ENCODE results near the gene IL17D. TPM values are rescaled to one million over a fixed set of nuclear protein-coding genes. Genes with fewer than 3 reads are reported as not detected.

Gene IL17D
- total and polyA plus RNA-seq, 4 donors, result 0.65 to 1.5 (median 0.97) TPM

- TF ChIP-seq, protein P1, sequence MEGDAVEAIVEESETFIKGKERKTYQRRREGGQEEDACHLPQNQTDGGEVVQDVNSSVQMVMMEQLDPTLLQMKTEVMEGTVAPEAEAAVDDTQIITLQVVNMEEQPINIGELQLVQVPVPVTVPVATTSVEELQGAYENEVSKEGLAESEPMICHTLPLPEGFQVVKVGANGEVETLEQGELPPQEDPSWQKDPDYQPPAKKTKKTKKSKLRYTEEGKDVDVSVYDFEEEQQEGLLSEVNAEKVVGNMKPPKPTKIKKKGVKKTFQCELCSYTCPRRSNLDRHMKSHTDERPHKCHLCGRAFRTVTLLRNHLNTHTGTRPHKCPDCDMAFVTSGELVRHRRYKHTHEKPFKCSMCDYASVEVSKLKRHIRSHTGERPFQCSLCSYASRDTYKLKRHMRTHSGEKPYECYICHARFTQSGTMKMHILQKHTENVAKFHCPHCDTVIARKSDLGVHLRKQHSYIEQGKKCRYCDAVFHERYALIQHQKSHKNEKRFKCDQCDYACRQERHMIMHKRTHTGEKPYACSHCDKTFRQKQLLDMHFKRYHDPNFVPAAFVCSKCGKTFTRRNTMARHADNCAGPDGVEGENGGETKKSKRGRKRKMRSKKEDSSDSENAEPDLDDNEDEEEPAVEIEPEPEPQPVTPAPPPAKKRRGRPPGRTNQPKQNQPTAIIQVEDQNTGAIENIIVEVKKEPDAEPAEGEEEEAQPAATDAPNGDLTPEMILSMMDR (IDR thresholded peaks at IDR 0.05; ENCODE audit: control extremely low read depth, extremely low read depth), result no peak
- no peak for ATAC-seq (ENCODE audit: insufficient read depth, low FRiP score)
- Histone ChIP-seq H3K9me3 (ENCODE audit: control insufficient read depth in 4 of 4, insufficient read depth in 3 of 4, low read length in 3 of 4) (peaks cover 0 to 14% (median 6%) of the 10 kb centered on the region in 4 donors), H3K27ac (ENCODE audit: low read depth in 1 of 2, low read length in 1 of 2) (no peak overlapping the region), H3K4me1 (ENCODE audit: control insufficient read depth in 5 of 5, insufficient read depth in 5 of 5, low read length in 5 of 5) (no peaks in the 10 kb centered on the region), H3K27me3 (ENCODE audit: control insufficient read depth in 3 of 3, insufficient read depth in 3 of 3, low read length in 2 of 3) (no peaks in the 10 kb centered on the region), H3K9ac (ENCODE audit: insufficient read depth in 1 of 2, low read length in 2 of 2) (no peak overlapping the region), H3K4me3 (no peak overlapping the region), H3K36me3 (ENCODE audit: control insufficient read depth in 4 of 4, insufficient read depth in 4 of 4, low read length in 4 of 4) (peaks cover 0 to 7% (median 2%) of the 10 kb centered on the region in 4 donors)
- DNase-seq, result no peak
- 94 to 96% methylated on average over 1 of the region's 1 CpG for WGBS, 2 donors
These were observed 45.9 kb downstream of the IL17D start for GRCh38 chr13:20749377-20749776.

- Histone ChIP-seq H3K4me1 (ENCODE audit: control insufficient read depth in 5 of 5, insufficient read depth in 5 of 5, low read length in 5 of 5) (peaks cover 0 to 3% (median 0%) of the 10 kb centered on the region in 5 donors), H3K36me3 (ENCODE audit: control insufficient read depth in 4 of 4, insufficient read depth in 4 of 4, low read length in 4 of 4) (peaks cover 2 to 32% (median 10%) of the 10 kb centered on the region in 4 donors), H3K27ac (ENCODE audit: low read depth in 1 of 2, low read length in 1 of 2) (no peak overlapping the region), H3K9me3 (ENCODE audit: control insufficient read depth in 4 of 4, insufficient read depth in 3 of 4, low read length in 3 of 4) (peaks cover 3 to 15% (median 8%) of the 10 kb centered on the region in 4 donors), H3K9ac (ENCODE audit: insufficient read depth in 1 of 2, low read length in 2 of 2) (no peak overlapping the region), H3K4me3 (no peak overlapping the region), H3K27me3 (ENCODE audit: control insufficient read depth in 3 of 3, insufficient read depth in 3 of 3, low read length in 2 of 3) (no peaks in the 10 kb centered on the region)
- no peak for ATAC-seq (ENCODE audit: insufficient read depth, low FRiP score)
- DNase-seq, result no peak
- TF ChIP-seq, protein P1 (IDR thresholded peaks at IDR 0.05; ENCODE audit: control extremely low read depth, extremely low read depth), result no peak
These were observed 50.5 kb downstream of the IL17D start for GRCh38 chr13:20754009-20754408.

DNA sequence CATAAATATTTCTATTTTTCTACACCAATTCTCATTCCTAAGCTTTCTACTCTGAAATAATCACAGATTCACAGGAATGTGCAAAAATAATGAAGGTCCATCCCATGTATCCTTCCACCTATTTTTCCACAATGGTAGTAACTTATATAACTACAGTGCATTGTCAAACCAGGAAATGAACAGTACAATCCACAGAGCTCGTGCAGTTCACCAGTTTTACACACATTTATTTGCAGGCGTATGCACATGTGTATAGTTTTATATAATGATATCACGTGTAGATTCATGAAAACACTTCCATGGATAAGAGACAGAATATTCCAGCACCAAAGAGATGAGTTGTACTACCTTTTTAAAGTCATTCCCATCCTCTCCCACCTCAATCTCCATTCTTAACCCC is 57.4 kb downstream of the IL17D start:
- 84 to 85% methylated on average over 3 of the region's 3 CpGs for WGBS, 2 donors
- Histone ChIP-seq H3K9ac (ENCODE audit: insufficient read depth in 1 of 2, low read length in 2 of 2) (no peak overlapping the region), H3K9me3 (ENCODE audit: control insufficient read depth in 4 of 4, insufficient read depth in 3 of 4, low read length in 3 of 4) (peaks cover 0 to 4% (median 1%) of the 10 kb centered on the region in 4 donors), H3K4me1 (ENCODE audit: control insufficient read depth in 5 of 5, insufficient read depth in 5 of 5, low read length in 5 of 5) (no peaks in the 10 kb centered on the region), H3K36me3 (ENCODE audit: control insufficient read depth in 4 of 4, insufficient read depth in 4 of 4, low read length in 4 of 4) (peaks cover 0 to 13% (median 5%) of the 10 kb centered on the region in 4 donors), H3K27ac (ENCODE audit: low read depth in 1 of 2, low read length in 1 of 2) (no peak overlapping the region), H3K4me3 (no peak overlapping the region), H3K27me3 (ENCODE audit: control insufficient read depth in 3 of 3, insufficient read depth in 3 of 3, low read length in 2 of 3) (no peaks in the 10 kb centered on the region)
- TF ChIP-seq, protein P1 (IDR thresholded peaks at IDR 0.05; ENCODE audit: control extremely low read depth, extremely low read depth), result no peak
- DNase-seq, result no peak
- no peak for ATAC-seq (ENCODE audit: insufficient read depth, low FRiP score)
